HepG2 (cell line): Measurements from ENCODE around the gene YWHAQ. TPM values are rescaled to one million over a fixed set of nuclear protein-coding genes. Genes with fewer than 3 reads are reported as not detected.

ENCODE experiments used
- ATAC-seq: fragments of 200-7000 bp; cut with Tn5 transposase; 3 replicates; pipeline ENCODE4 v1.9.1; 2020; ENCODE audit warnings: mild to moderate bottlenecking, moderate library complexity
- BruUV-seq: library from RNA; stranded (reverse); fragments of 400-500 nt; replicated peaks from 2 replicates; lab custom pipeline; 2021; lab: Mats Ljungman, UMichigan
- CTCF ChIA-PET: fragments of 300-600 bp; formaldehyde crosslinking; extraction: SDS; loops from one replicate; lab custom pipeline; 2021; ENCODE audit warnings: low total read pairs, inconsistent platforms, low intra/inter-chr PET ratio; lab: Yijun Ruan, JAX
- POLR2A ChIA-PET: fragments of 350-600 bp; sonication (Branson Sonifier 250); formaldehyde crosslinking; loops from one replicate; lab custom pipeline; 2020; ENCODE audit warnings: antibody characterized with exemption, inconsistent platforms; lab: Yijun Ruan, JAX
- DNase-seq: peaks from one replicate; pipeline ENCODE4 v3.0.0-alpha.2; 2015; ENCODE audit warnings: low spot score
- FAIRE-seq: peaks from 3 replicates; lab custom pipeline; 2011; peaks lifted over from hg19 to GRCh38; lab: Jason Lieb, UNC
- H2AFZ ChIP-seq: one replicate; pipeline ENCODE4 v1.6.1; 2011; ENCODE audit warnings: low read length, inconsistent platforms
- H3K27ac ChIP-seq: fragments of 300-600 bp; 3 replicates; pipeline ENCODE4 v1.8.0; 2011; ENCODE audit warnings: mixed run types, mild to moderate bottlenecking, mixed read lengths, low read length, inconsistent platforms; ENCODE audit not compliant: insufficient read depth; ENCODE audit errors: extremely low read length
- H3K27me3 ChIP-seq, 2 experiments: fragments of 200-600 bp in 1 of 2; 2 replicates in 1 of 2; 3 replicates in 1 of 2; pipeline versions ENCODE4 v1.6.0 to v1.8.0; 2011; ENCODE audit warnings: low read length in 2 of 2, mild to moderate bottlenecking in 2 of 2, moderate library complexity in 2 of 2, inconsistent platforms in 1 of 2; ENCODE audit not compliant: insufficient read depth in 2 of 2, control insufficient read depth in 1 of 2
- H3K36me3 ChIP-seq, 2 experiments: fragments of 200-600 bp in 1 of 2; replicated peaks in 1 of 2; 2 replicates in 1 of 2; 3 replicates in 1 of 2; pipeline versions ENCODE4 v1.5.1 to v1.8.0; 2011; ENCODE audit warnings: low read length in 2 of 2, inconsistent platforms in 1 of 2; ENCODE audit not compliant: insufficient read depth in 2 of 2, control insufficient read depth in 1 of 2
- H3K4me1 ChIP-seq: 2 replicates; pipeline ENCODE4 v1.5.1; 2012; ENCODE audit warnings: low read length, inconsistent platforms; ENCODE audit not compliant: insufficient read depth
- H3K4me2 ChIP-seq: 2 replicates; pipeline ENCODE4 v1.6.0; 2011; ENCODE audit warnings: low read depth, low read length, inconsistent platforms
- H3K4me3 ChIP-seq, 3 experiments: fragments of 200-600 bp in 1 of 3; sonication (generic), shearing (Covaris generic) in 1 of 3; replicated peaks in 1 of 3; 2 replicates each; pipeline ENCODE4 v1.5.1; 2011 to 2016; ENCODE audit warnings: low read length in 3 of 3, inconsistent platforms in 2 of 3, low read depth in 2 of 3, mild to moderate bottlenecking in 2 of 3, control low read depth in 1 of 3, mixed read lengths in 1 of 3; ENCODE audit not compliant: insufficient read depth in 1 of 3
- H3K79me2 ChIP-seq: one replicate; pipeline ENCODE4 v1.6.1; 2011; ENCODE audit warnings: low read length, inconsistent platforms; ENCODE audit not compliant: insufficient read depth
- H3K9ac ChIP-seq: 2 replicates; pipeline ENCODE4 v1.6.0; 2011; ENCODE audit warnings: mild to moderate bottlenecking, low read depth, low read length, inconsistent platforms; ENCODE audit not compliant: insufficient read depth
- H3K9me3 ChIP-seq: 2 replicates; pipeline ENCODE4 v1.5.1; 2012; ENCODE audit warnings: mild to moderate bottlenecking, low read length
- H4K20me1 ChIP-seq: 2 replicates; pipeline ENCODE4 v1.6.0; 2011; ENCODE audit warnings: inconsistent platforms, mild to moderate bottlenecking, low read length, moderate library complexity; ENCODE audit not compliant: insufficient read depth
- HHEX ChIP-seq: IDR thresholded peaks from 2 replicates; pipeline ENCODE4 v1.6.1; 2016; ENCODE audit warnings: control low read depth
- HOXD1 ChIP-seq: sonication (generic); formaldehyde crosslinking; IDR thresholded peaks from 2 replicates; pipeline ENCODE4 v1.5.0; 2020; ENCODE audit warnings: missing genetic modification reagents
- IKZF1 ChIP-seq: fragments of 450-650 bp; IDR thresholded peaks from 2 replicates; pipeline ENCODE4 v1.7.1; 2016
- RXRA ChIP-seq: sonication (generic); formaldehyde crosslinking; IDR thresholded peaks from 2 replicates; pipeline ENCODE4 v1.5.1; 2020; ENCODE audit warnings: missing genetic modification reagents
- SIX4 ChIP-seq: sonication (generic); formaldehyde crosslinking; IDR thresholded peaks from 2 replicates; pipeline ENCODE4 v1.4.0; 2020; ENCODE audit warnings: missing genetic modification reagents
- SP140L ChIP-seq: sonication (generic); formaldehyde crosslinking; IDR thresholded peaks from 2 replicates; pipeline ENCODE4 v1.4.0; 2020; ENCODE audit warnings: missing genetic modification reagents, borderline replicate concordance
- SP5 ChIP-seq: IDR thresholded peaks from 2 replicates; pipeline ENCODE4 v1.6.1; 2016; ENCODE audit warnings: low read depth, borderline replicate concordance
- ZFP62 ChIP-seq: sonication (generic); formaldehyde crosslinking; IDR thresholded peaks from 2 replicates; pipeline ENCODE4 v1.4.0; 2020; ENCODE audit warnings: missing genetic modification reagents
- ZKSCAN5 ChIP-seq: sonication (generic); formaldehyde crosslinking; IDR thresholded peaks from 2 replicates; pipeline ENCODE4 v1.5.1; 2020; ENCODE audit warnings: mild to moderate bottlenecking, missing genetic modification reagents
- ZNF331 ChIP-seq: sonication (generic); formaldehyde crosslinking; IDR thresholded peaks from 2 replicates; pipeline ENCODE4 v1.4.0; 2020; ENCODE audit warnings: missing genetic modification reagents
- ZNF44 ChIP-seq: sonication (generic); formaldehyde crosslinking; IDR thresholded peaks from 2 replicates; pipeline ENCODE4 v1.5.1; 2020; ENCODE audit warnings: mild to moderate bottlenecking, missing genetic modification reagents
- ZNF589 ChIP-seq: sonication (generic); formaldehyde crosslinking; conservative IDR thresholded peaks from 2 replicates; pipeline ENCODE4 v1.8.0; 2022; ENCODE audit warnings: mild to moderate bottlenecking, moderate library complexity, missing genetic modification reagents
- ZNF883 ChIP-seq: sonication (generic); formaldehyde crosslinking; IDR thresholded peaks from 2 replicates; pipeline ENCODE4 v1.5.1; 2020; ENCODE audit warnings: mild to moderate bottlenecking, missing genetic modification reagents; ENCODE audit errors: not compliant biosample characterization
- WGBS: methylation state at CpG from one replicate; pipeline ENCODE4 v1.1.6; 2017; ENCODE audit warnings: low lambda C conversion rate; 5-methylcytosine and 5-hydroxymethylcytosine counted together
- in situ Hi-C: cut with HindIII; loops from 2 replicates; pipeline ENCODE4 v1.10.0; 2017; ENCODE audit warnings: low pct_unique_long_range_greater_than_20kb; ENCODE audit not compliant: extremely low pct_ligation_motif_present
- intact Hi-C: fragments of 100-400 bp; cut with micrococcal nuclease; formaldehyde crosslinking; loops from one replicate; pipeline ENCODE4 v1.10.0; 2022; ENCODE audit not compliant: unreplicated experiment
- polyA plus RNA-seq, 8 experiments: library from polyadenylated mRNA; depleted of rRNA in 3 of 8; stranded (reverse) in 7 of 8; unstranded in 1 of 8; fragments of >200 nt; fragmentation: Illumina TruSeq in 4 of 8; extraction: Trizol in 4 of 8; gene quantifications; 2 replicates each; pipeline versions ENCODE4 v1.2.1 to v1.2.3, GENCODE V29; 2011 to 2016; ENCODE audit warnings: low read depth in 4 of 8, missing spikeins in 1 of 8, mixed read lengths in 1 of 8; ENCODE audit not compliant: insufficient read depth in 1 of 8
- total RNA-seq, 5 experiments: library from RNA; depleted of rRNA; stranded (reverse); fragments of >200 nt; fragmentation: Illumina TruSeq; extraction: Trizol; gene quantifications; 2 replicates each; pipeline ENCODE4 v1.2.3, GENCODE V29; 2016; ENCODE audit warnings: low read depth in 1 of 5
- TF ChIP-seq, protein P1 (sequence below): sonication (generic); formaldehyde crosslinking; IDR thresholded peaks from one replicate; pipeline ENCODE4 v1.5.1; 2020; ENCODE audit warnings: mild to moderate bottlenecking, missing genetic modification reagents; ENCODE audit errors: not compliant biosample characterization
- TF ChIP-seq, protein P2 (sequence below): sonication (generic); formaldehyde crosslinking; IDR thresholded peaks from 2 replicates; pipeline ENCODE4 v1.4.0; 2020; ENCODE audit warnings: missing genetic modification reagents, mild to moderate bottlenecking, borderline replicate concordance

Gene YWHAQ
- total and polyA plus RNA-seq, 2 of the 13 experiments (the other 11 are each of a cell fraction or from before 2014, with no cell fraction given): 160 to 304 TPM

DNA sequence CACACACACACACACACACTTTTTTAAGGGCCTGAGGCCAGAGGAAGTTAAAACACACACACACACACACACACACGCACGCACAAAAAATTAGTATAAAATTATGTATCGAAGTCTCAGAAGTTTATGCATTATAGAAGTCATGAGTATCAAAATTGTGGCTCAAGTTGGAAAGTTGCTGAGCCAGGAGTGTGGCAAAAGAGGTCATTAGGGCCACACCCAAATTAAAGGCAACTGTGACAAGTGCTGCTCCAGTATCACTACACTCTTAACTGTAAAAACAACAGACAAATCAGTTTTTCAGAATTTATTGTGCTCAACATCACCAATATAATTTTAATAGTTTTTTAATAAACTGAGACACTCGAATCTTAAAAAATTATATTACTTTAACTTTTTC lies 36.9 kb downstream of the YWHAQ start (continued):
- TF ChIP-seq, protein P1, sequence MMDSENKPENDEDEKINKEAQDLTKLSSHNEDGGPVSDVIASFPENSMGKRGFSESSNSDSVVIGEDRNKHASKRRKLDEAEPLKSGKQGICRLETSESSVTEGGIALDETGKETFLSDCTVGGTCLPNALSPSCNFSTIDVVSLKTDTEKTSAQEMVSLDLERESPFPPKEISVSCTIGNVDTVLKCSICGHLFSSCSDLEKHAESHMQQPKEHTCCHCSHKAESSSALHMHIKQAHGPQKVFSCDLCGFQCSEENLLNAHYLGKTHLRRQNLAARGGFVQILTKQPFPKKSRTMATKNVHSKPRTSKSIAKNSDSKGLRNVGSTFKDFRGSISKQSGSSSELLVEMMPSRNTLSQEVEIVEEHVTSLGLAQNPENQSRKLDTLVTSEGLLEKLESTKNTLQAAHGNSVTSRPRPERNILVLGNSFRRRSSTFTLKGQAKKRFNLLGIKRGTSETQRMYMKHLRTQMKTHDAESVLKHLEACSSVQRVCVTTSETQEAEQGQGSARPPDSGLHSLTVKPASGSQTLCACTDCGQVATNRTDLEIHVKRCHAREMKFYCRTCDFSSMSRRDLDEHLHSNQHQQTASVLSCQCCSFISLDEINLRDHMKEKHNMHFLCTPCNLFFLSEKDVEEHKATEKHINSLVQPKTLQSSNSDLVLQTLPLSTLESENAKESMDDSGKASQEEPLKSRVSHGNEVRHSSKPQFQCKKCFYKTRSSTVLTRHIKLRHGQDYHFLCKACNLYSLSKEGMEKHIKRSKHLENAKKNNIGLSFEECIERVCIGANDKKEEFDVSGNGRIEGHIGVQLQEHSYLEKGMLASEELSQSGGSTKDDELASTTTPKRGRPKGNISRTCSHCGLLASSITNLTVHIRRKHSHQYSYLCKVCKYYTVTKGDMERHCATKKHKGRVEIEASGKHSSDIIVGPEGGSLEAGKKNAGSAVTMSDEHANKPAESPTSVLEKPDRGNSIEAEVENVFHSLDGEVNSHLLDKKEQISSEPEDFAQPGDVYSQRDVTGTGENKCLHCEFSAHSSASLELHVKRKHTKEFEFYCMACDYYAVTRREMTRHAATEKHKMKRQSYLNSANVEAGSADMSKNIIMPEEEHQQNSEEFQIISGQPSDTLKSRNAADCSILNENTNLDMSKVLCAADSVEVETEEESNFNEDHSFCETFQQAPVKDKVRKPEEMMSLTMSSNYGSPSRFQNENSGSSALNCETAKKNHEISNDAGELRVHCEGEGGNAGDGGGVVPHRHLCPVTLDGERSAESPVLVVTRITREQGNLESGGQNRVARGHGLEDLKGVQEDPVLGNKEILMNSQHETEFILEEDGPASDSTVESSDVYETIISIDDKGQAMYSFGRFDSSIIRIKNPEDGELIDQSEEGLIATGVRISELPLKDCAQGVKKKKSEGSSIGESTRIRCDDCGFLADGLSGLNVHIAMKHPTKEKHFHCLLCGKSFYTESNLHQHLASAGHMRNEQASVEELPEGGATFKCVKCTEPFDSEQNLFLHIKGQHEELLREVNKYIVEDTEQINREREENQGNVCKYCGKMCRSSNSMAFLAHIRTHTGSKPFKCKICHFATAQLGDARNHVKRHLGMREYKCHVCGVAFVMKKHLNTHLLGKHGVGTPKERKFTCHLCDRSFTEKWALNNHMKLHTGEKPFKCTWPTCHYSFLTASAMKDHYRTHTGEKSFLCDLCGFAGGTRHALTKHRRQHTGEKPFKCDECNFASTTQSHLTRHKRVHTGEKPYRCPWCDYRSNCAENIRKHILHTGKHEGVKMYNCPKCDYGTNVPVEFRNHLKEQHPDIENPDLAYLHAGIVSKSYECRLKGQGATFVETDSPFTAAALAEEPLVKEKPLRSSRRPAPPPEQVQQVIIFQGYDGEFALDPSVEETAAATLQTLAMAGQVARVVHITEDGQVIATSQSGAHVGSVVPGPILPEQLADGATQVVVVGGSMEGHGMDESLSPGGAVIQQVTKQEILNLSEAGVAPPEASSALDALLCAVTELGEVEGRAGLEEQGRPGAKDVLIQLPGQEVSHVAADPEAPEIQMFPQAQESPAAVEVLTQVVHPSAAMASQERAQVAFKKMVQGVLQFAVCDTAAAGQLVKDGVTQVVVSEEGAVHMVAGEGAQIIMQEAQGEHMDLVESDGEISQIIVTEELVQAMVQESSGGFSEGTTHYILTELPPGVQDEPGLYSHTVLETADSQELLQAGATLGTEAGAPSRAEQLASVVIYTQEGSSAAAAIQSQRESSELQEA (CRISPR knock-in tag): no peak
- no peak for TF ChIP-seq ZNF44 (CRISPR knock-in tag)

DNA sequence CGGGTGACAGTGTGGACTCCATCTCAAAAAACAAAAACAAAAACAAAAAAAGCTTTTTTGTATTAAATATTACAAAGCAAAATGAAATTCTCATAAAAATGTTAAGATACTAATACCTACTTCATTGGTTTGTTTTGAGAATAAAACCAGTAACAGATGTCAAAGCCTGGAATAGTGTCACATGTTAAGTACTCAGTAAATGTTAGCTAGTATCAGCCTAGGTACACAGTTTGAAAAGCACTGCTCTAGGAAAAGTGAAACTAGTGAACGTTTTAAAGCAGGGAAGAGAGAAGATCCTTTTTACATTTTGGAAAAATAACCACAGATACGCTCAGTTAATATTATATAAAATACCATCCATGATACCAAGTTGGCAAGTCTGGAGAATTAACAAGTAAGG lies 38.1 kb downstream of the YWHAQ start:
- intact Hi-C loops: loop anchor here (1.0 kb wide), 1 partner anchor 34 kb away; no protein-coding TSS in a partner anchor
- Histone ChIP-seq H3K36me3 (peaks cover 13 to 49% of the 10 kb centered on the region in 2 experiments), H3K27ac (no peak overlapping the region), H3K4me2 (no peak overlapping the region), H3K4me3 (no peak overlapping the region), H3K27me3 (no peaks in the 10 kb centered on the region), H3K4me1 (no peaks in the 10 kb centered on the region), H2AFZ (no peak overlapping the region), H4K20me1 (peaks cover 9% of the 10 kb centered on the region; the same call in 1 of the 2 replicates), H3K9ac (no peak overlapping the region), H3K79me2 (peaks cover 47% of the 10 kb centered on the region), H3K9me3 (no peaks in the 10 kb centered on the region)
- in situ Hi-C loops: no loop called here
- ATAC-seq (no peak), FAIRE-seq (no peak), DNase-seq (no peak)
- TF ChIP-seq HHEX (no peak), SIX4 (CRISPR knock-in tag) (no peak), HOXD1 (CRISPR knock-in tag) (no peak), IKZF1 (no peak), ZFP62 (CRISPR knock-in tag) (no peak), ZNF589 (CRISPR knock-in tag) (no peak), SP5 (CRISPR knock-in tag) (no peak), ZKSCAN5 (CRISPR knock-in tag) (no peak), RXRA (CRISPR knock-in tag) (no peak), SP140L (no peak), ZNF883 (CRISPR knock-in tag) (no peak), ZNF331 (CRISPR knock-in tag) (no peak)
- TF ChIP-seq, protein P2, sequence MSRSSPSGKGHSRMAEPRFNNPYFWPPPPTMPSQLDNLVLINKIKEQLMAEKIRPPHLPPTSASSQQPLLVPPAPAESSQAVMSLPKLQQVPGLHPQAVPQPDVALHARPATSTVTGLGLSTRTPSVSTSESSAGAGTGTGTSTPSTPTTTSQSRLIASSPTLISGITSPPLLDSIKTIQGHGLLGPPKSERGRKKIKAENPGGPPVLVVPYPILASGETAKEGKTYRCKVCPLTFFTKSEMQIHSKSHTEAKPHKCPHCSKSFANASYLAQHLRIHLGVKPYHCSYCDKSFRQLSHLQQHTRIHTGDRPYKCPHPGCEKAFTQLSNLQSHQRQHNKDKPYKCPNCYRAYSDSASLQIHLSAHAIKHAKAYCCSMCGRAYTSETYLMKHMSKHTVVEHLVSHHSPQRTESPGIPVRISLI: no peak
- BruUV-seq: no TSS peak
- 87% methylated on average over 3 of the region's 3 CpGs for WGBS
- CTCF ChIA-PET: no interaction called here
- POLR2A ChIA-PET: no interaction called here
